ENCODE measurements around the gene MUL1.
"Not testable (repeated sequence)": the region's sequence is repeated elsewhere in the genome, so short reads cannot be mapped to it uniquely, and the experiment has no call there.

MUL1 gene

GRCh38 chr1:20538227-20538626 lies 30.3 kb upstream of the MUL1 start:
- no peak for DNase-seq

GRCh38 chr1:20534659-20535417 lies 26.9 kb upstream of the MUL1 start:
- H3K27me3 ChIP-seq (replicated peaks; ENCODE audit: control insufficient read depth, insufficient read depth, low read length, poor library complexity, severe bottlenecking), result peaks cover 3% of the 10 kb centered on the region

More at GRCh38 chr1:20538227-20538626, 30.3 kb upstream of the MUL1 start:
- no peaks in the 10 kb centered on the region for H3K27me3 ChIP-seq (replicated peaks; ENCODE audit: control insufficient read depth, insufficient read depth, low read length, poor library complexity, severe bottlenecking)
- H3K36me3 ChIP-seq (ENCODE audit: control insufficient read depth, insufficient read depth, low read length), result no peaks in the 10 kb centered on the region
- H3K4me3 ChIP-seq (ENCODE audit: insufficient read depth, low read depth, low read length, poor library complexity, severe bottlenecking), result no peak overlapping the region
- H3K4me1 ChIP-seq (ENCODE audit: control insufficient read depth, insufficient read depth, low read length, poor library complexity, severe bottlenecking), result no peaks in the 10 kb centered on the region
- H3K9me3 ChIP-seq (ENCODE audit: control insufficient read depth, low read length), result no peaks in the 10 kb centered on the region
- no peak overlapping the region for H3K27ac ChIP-seq (ENCODE audit: insufficient read depth, low read length, poor library complexity, severe bottlenecking)

GRCh38 chr1:20533635-20534034 lies 25.7 kb upstream of the MUL1 start:
- Histone ChIP-seq H3K27me3 (replicated peaks; ENCODE audit: control insufficient read depth, insufficient read depth, low read length, poor library complexity, severe bottlenecking) (peaks cover 3% of the 10 kb centered on the region), H3K4me3 (ENCODE audit: insufficient read depth, low read depth, low read length, poor library complexity, severe bottlenecking) (no peak overlapping the region), H3K27ac (ENCODE audit: insufficient read depth, low read length, poor library complexity, severe bottlenecking) (no peak overlapping the region), H3K9me3 (ENCODE audit: control insufficient read depth, low read length) (no peaks in the 10 kb centered on the region), H3K36me3 (ENCODE audit: control insufficient read depth, insufficient read depth, low read length) (no peaks in the 10 kb centered on the region), H3K4me1 (ENCODE audit: control insufficient read depth, insufficient read depth, low read length, poor library complexity, severe bottlenecking) (no peaks in the 10 kb centered on the region)
- DNase-seq, result no peak

More at GRCh38 chr1:20534659-20535417, 26.9 kb upstream of the MUL1 start:
- no peaks in the 10 kb centered on the region for H3K9me3 ChIP-seq (ENCODE audit: control insufficient read depth, low read length)
- no peak overlapping the region for H3K27ac ChIP-seq (ENCODE audit: insufficient read depth, low read length, poor library complexity, severe bottlenecking)
- no peak for DNase-seq
- H3K36me3 ChIP-seq (ENCODE audit: control insufficient read depth, insufficient read depth, low read length), result no peaks in the 10 kb centered on the region
- H3K4me1 ChIP-seq (ENCODE audit: control insufficient read depth, insufficient read depth, low read length, poor library complexity, severe bottlenecking), result no peaks in the 10 kb centered on the region
- no peak overlapping the region for H3K4me3 ChIP-seq (ENCODE audit: insufficient read depth, low read depth, low read length, poor library complexity, severe bottlenecking)

GRCh38 chr1:20530901-20531300 lies 22.9 kb upstream of the MUL1 start:
- Histone ChIP-seq H3K36me3 (ENCODE audit: control insufficient read depth, insufficient read depth, low read length) (no peaks in the 10 kb centered on the region), H3K9me3 (ENCODE audit: control insufficient read depth, low read length) (no peaks in the 10 kb centered on the region), H3K27me3 (replicated peaks; ENCODE audit: control insufficient read depth, insufficient read depth, low read length, poor library complexity, severe bottlenecking) (peaks cover 3% of the 10 kb centered on the region), H3K27ac (ENCODE audit: insufficient read depth, low read length, poor library complexity, severe bottlenecking) (no peak overlapping the region), H3K4me1 (ENCODE audit: control insufficient read depth, insufficient read depth, low read length, poor library complexity, severe bottlenecking) (no peaks in the 10 kb centered on the region), H3K4me3 (ENCODE audit: insufficient read depth, low read depth, low read length, poor library complexity, severe bottlenecking) (no peak overlapping the region)
- DNase-seq, result no peak

GRCh38 chr1:20530306-20530705 lies 22.4 kb upstream of the MUL1 start:
- no peak for DNase-seq
- no peaks in the 10 kb centered on the region for H3K4me1 ChIP-seq (ENCODE audit: control insufficient read depth, insufficient read depth, low read length, poor library complexity, severe bottlenecking)
- no peaks in the 10 kb centered on the region for H3K36me3 ChIP-seq (ENCODE audit: control insufficient read depth, insufficient read depth, low read length)
- no peaks in the 10 kb centered on the region for H3K9me3 ChIP-seq (ENCODE audit: control insufficient read depth, low read length)
- H3K27ac ChIP-seq (ENCODE audit: insufficient read depth, low read length, poor library complexity, severe bottlenecking), result no peak overlapping the region
- H3K27me3 ChIP-seq (replicated peaks; ENCODE audit: control insufficient read depth, insufficient read depth, low read length, poor library complexity, severe bottlenecking), result peaks cover 3% of the 10 kb centered on the region
- no peak overlapping the region for H3K4me3 ChIP-seq (ENCODE audit: insufficient read depth, low read depth, low read length, poor library complexity, severe bottlenecking)

GRCh38 chr1:20528221-20528620 lies 20.3 kb upstream of the MUL1 start:
- no peak for DNase-seq
- Histone ChIP-seq H3K36me3 (ENCODE audit: control insufficient read depth, insufficient read depth, low read length) (no peaks in the 10 kb centered on the region), H3K9me3 (ENCODE audit: control insufficient read depth, low read length) (no peaks in the 10 kb centered on the region), H3K4me3 (ENCODE audit: insufficient read depth, low read depth, low read length, poor library complexity, severe bottlenecking) (no peak overlapping the region), H3K4me1 (ENCODE audit: control insufficient read depth, insufficient read depth, low read length, poor library complexity, severe bottlenecking) (no peaks in the 10 kb centered on the region), H3K27me3 (replicated peaks; ENCODE audit: control insufficient read depth, insufficient read depth, low read length, poor library complexity, severe bottlenecking) (peaks cover 3% of the 10 kb centered on the region), H3K27ac (ENCODE audit: insufficient read depth, low read length, poor library complexity, severe bottlenecking) (no peak overlapping the region)

GRCh38 chr1:20526267-20526666 lies 18.3 kb upstream of the MUL1 start:
- H3K9me3 ChIP-seq (ENCODE audit: control insufficient read depth, low read length), result no peaks in the 10 kb centered on the region
- DNase-seq, result no peak
- H3K4me3 ChIP-seq (ENCODE audit: insufficient read depth, low read depth, low read length, poor library complexity, severe bottlenecking), result no peak overlapping the region
- H3K27ac ChIP-seq (ENCODE audit: insufficient read depth, low read length, poor library complexity, severe bottlenecking), result no peak overlapping the region
- no peaks in the 10 kb centered on the region for H3K4me1 ChIP-seq (ENCODE audit: control insufficient read depth, insufficient read depth, low read length, poor library complexity, severe bottlenecking)
- no peaks in the 10 kb centered on the region for H3K36me3 ChIP-seq (ENCODE audit: control insufficient read depth, insufficient read depth, low read length)
- H3K27me3 ChIP-seq (replicated peaks; ENCODE audit: control insufficient read depth, insufficient read depth, low read length, poor library complexity, severe bottlenecking), result no peaks in the 10 kb centered on the region

GRCh38 chr1:20521960-20522861 lies 14.3 kb upstream of the MUL1 start:
- H3K4me1 ChIP-seq (ENCODE audit: control insufficient read depth, insufficient read depth, low read length, poor library complexity, severe bottlenecking), result no peaks in the 10 kb centered on the region

GRCh38 chr1:20519609-20520262 lies 11.8 kb upstream of the MUL1 start:
- not testable (repeated sequence) for H3K9me3 ChIP-seq (ENCODE audit: control insufficient read depth, low read length); H3K27ac ChIP-seq (ENCODE audit: insufficient read depth, low read length, poor library complexity, severe bottlenecking); DNase-seq; H3K27me3 ChIP-seq (replicated peaks; ENCODE audit: control insufficient read depth, insufficient read depth, low read length, poor library complexity, severe bottlenecking); H3K4me3 ChIP-seq (ENCODE audit: insufficient read depth, low read depth, low read length, poor library complexity, severe bottlenecking); H3K4me1 ChIP-seq (ENCODE audit: control insufficient read depth, insufficient read depth, low read length, poor library complexity, severe bottlenecking); H3K36me3 ChIP-seq (ENCODE audit: control insufficient read depth, insufficient read depth, low read length)

More at GRCh38 chr1:20521960-20522861, 14.3 kb upstream of the MUL1 start:
- H3K4me3 ChIP-seq (ENCODE audit: insufficient read depth, low read depth, low read length, poor library complexity, severe bottlenecking), result no peak overlapping the region
- H3K9me3 ChIP-seq (ENCODE audit: control insufficient read depth, low read length), result no peaks in the 10 kb centered on the region
- no peaks in the 10 kb centered on the region for H3K27me3 ChIP-seq (replicated peaks; ENCODE audit: control insufficient read depth, insufficient read depth, low read length, poor library complexity, severe bottlenecking)
- H3K27ac ChIP-seq (ENCODE audit: insufficient read depth, low read length, poor library complexity, severe bottlenecking), result no peak overlapping the region
- H3K36me3 ChIP-seq (ENCODE audit: control insufficient read depth, insufficient read depth, low read length), result no peaks in the 10 kb centered on the region
- DNase-seq, result peak; percentile 28 to 53 (median 37)
